ENCODE data around the gene TGFA.

- TF ChIP-seq CTCF (IDR thresholded peaks at IDR 0.05; ENCODE audit: low read depth, low read length) (no peak), EZH2phosphoT487 (IDR thresholded peaks at IDR 0.05; ENCODE audit: low read depth) (no peak)
These were observed 51.9 kb downstream of the TGFA start for GRCh38 chr2:70501728-70502127.

All from OCI-LY3 (cell line).